ENCODE measurements around the gene CREB5.

CREB5 gene

DNA sequence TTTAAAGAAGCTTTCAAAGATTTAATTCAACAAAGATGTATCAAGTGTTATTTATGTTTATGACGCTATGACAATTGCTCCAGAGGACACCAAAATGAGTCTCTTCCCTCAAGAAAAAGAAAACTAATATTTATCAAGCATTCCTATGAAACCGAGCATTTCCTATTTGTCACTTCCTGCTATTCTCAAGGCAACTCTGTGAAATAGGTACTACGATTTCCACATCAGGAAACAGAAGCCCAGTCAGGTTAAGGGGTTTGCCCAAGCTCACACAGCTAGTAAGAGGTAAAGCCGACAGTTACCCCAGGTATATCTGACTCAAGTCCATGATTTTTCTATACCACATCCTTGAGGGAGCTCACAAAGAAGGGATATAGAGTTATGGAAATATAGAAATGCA is 459.9 kb downstream of the CREB5 start:
- no peak for DNase-seq

DNA sequence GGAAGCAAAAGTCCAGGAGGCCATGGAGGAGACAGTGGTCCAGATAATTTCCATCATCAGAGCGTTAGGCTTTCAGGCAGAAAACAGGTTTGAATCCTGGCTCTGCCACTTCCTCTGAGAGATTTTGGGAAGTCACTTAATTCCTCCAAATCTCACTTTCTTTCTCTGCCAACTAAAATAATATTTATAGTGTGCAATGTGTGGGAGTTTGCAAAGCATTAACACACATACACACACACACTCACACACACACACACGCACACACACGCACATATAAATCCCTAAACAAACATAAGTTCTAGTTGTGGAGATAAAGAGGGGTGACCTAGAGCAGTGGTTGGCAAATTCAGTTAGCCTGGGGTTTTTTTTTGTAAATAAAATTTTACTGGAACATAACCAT is 461.0 kb downstream of the CREB5 start:
- DNase-seq, result no peak

DNA sequence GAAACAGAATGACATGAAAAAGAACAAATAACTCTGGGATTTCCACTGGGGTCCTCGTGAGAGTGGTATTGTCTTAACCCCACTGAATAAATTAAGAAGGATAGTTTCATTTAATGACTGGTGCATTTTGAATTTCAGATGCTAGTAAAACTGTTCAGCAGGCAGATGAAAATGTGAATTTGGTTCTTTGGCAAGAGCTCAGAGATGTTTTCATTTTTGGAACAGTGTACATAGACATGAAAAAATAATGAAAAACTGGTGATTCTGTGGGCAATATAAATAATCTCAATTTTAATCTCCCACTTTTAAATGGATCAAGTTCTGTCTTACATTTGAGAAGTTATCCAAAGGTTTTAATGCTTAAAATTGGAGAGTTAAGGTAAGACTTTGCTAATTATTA is 461.7 kb downstream of the CREB5 start:
- DNase-seq, result no peak
